ENCODE results near the gene AARS2.
"Not testable (repeated sequence)": the region's sequence is repeated elsewhere in the genome, so short reads cannot be mapped to it uniquely, and the experiment has no call there.

AARS2 gene

GRCh38 chr6:44327760-44328159, 14.6 kb upstream of the AARS2 start:
- peaks cover 73% of the 10 kb centered on the region for H3K27me3 ChIP-seq (ENCODE audit: control insufficient read depth, insufficient read depth, low read length)
- no peak overlapping the region for H3K4me3 ChIP-seq (ENCODE audit: low read length)
- H3K4me2 ChIP-seq (ENCODE audit: low read length) = no peak overlapping the region
- H3K9ac ChIP-seq (ENCODE audit: low read depth, low read length) = no peak overlapping the region
- H3K9me3 ChIP-seq (replicated peaks; ENCODE audit: low read length) = no peaks in the 10 kb centered on the region
- no peaks in the 10 kb centered on the region for H3K36me3 ChIP-seq (ENCODE audit: insufficient read depth, low read length)
- no peaks in the 10 kb centered on the region for H3K4me1 ChIP-seq (ENCODE audit: control insufficient read depth, insufficient read depth, low read length)

GRCh38 chr6:44327096-44327495, 13.9 kb upstream of the AARS2 start:
- Histone ChIP-seq H3K36me3 (ENCODE audit: insufficient read depth, low read length) (no peaks in the 10 kb centered on the region), H3K4me3 (ENCODE audit: low read length) (no peak overlapping the region), H3K4me1 (ENCODE audit: control insufficient read depth, insufficient read depth, low read length) (no peaks in the 10 kb centered on the region), H3K27me3 (ENCODE audit: control insufficient read depth, insufficient read depth, low read length) (peaks cover 69% of the 10 kb centered on the region), H3K9ac (ENCODE audit: low read depth, low read length) (no peak overlapping the region), H3K4me2 (ENCODE audit: low read length) (no peak overlapping the region), H3K9me3 (replicated peaks; ENCODE audit: low read length) (no peaks in the 10 kb centered on the region)

GRCh38 chr6:44321210-44321609, 8.1 kb upstream of the AARS2 start:
- Histone ChIP-seq H3K27me3 (ENCODE audit: control insufficient read depth, insufficient read depth, low read length) (peaks cover 61% of the 10 kb centered on the region), H3K36me3 (ENCODE audit: insufficient read depth, low read length) (no peaks in the 10 kb centered on the region), H3K4me1 (ENCODE audit: control insufficient read depth, insufficient read depth, low read length) (no peaks in the 10 kb centered on the region), H3K9ac (ENCODE audit: low read depth, low read length) (no peak overlapping the region), H3K4me2 (ENCODE audit: low read length) (no peak overlapping the region), H3K9me3 (replicated peaks; ENCODE audit: low read length) (no peaks in the 10 kb centered on the region), H3K4me3 (ENCODE audit: low read length) (no peak overlapping the region)

GRCh38 chr6:44317136-44317631, 4.0 kb upstream of the AARS2 start:
- not testable (repeated sequence) for H3K4me2 ChIP-seq (ENCODE audit: low read length); H3K4me1 ChIP-seq (ENCODE audit: control insufficient read depth, insufficient read depth, low read length); H3K36me3 ChIP-seq (ENCODE audit: insufficient read depth, low read length); H3K4me3 ChIP-seq (ENCODE audit: low read length); H3K9ac ChIP-seq (ENCODE audit: low read depth, low read length); H3K9me3 ChIP-seq (replicated peaks; ENCODE audit: low read length)
- H3K27me3 ChIP-seq (ENCODE audit: control insufficient read depth, insufficient read depth, low read length) = peaks cover 47% of the 10 kb centered on the region

GRCh38 chr6:44316481-44316880, 3.3 kb upstream of the AARS2 start:
- H3K9me3 ChIP-seq (replicated peaks; ENCODE audit: low read length) = no peaks in the 10 kb centered on the region
- H3K4me3 ChIP-seq (ENCODE audit: low read length) = no peak overlapping the region
- H3K9ac ChIP-seq (ENCODE audit: low read depth, low read length) = no peak overlapping the region
- peaks cover 46% of the 10 kb centered on the region for H3K27me3 ChIP-seq (ENCODE audit: control insufficient read depth, insufficient read depth, low read length)
- H3K4me1 ChIP-seq (ENCODE audit: control insufficient read depth, insufficient read depth, low read length) = peaks cover 8% of the 10 kb centered on the region
- no peak overlapping the region for H3K4me2 ChIP-seq (ENCODE audit: low read length)
- no peaks in the 10 kb centered on the region for H3K36me3 ChIP-seq (ENCODE audit: insufficient read depth, low read length)

GRCh38 chr6:44315951-44316350, 2.8 kb upstream of the AARS2 start:
- Histone ChIP-seq H3K9ac (ENCODE audit: low read depth, low read length) (no peak overlapping the region), H3K4me3 (ENCODE audit: low read length) (no peak overlapping the region), H3K4me1 (ENCODE audit: control insufficient read depth, insufficient read depth, low read length) (peaks cover 8% of the 10 kb centered on the region), H3K9me3 (replicated peaks; ENCODE audit: low read length) (no peaks in the 10 kb centered on the region), H3K4me2 (ENCODE audit: low read length) (no peak overlapping the region), H3K36me3 (ENCODE audit: insufficient read depth, low read length) (peaks cover 4% of the 10 kb centered on the region), H3K27me3 (ENCODE audit: control insufficient read depth, insufficient read depth, low read length) (peaks cover 40% of the 10 kb centered on the region)

GRCh38 chr6:44315516-44315915, 2.4 kb upstream of the AARS2 start:
- no peak overlapping the region for H3K9ac ChIP-seq (ENCODE audit: low read depth, low read length)
- H3K4me3 ChIP-seq (ENCODE audit: low read length) = no peak overlapping the region
- H3K4me1 ChIP-seq (ENCODE audit: control insufficient read depth, insufficient read depth, low read length) = peaks cover 8% of the 10 kb centered on the region

GRCh38 chr6:44314657-44315056, 1.5 kb upstream of the AARS2 start:
- Histone ChIP-seq H3K36me3 (ENCODE audit: insufficient read depth, low read length) (peaks cover 17% of the 10 kb centered on the region), H3K27me3 (ENCODE audit: control insufficient read depth, insufficient read depth, low read length) (peaks cover 29% of the 10 kb centered on the region)
- not testable (repeated sequence) for H3K4me3 ChIP-seq (ENCODE audit: low read length); H3K9me3 ChIP-seq (replicated peaks; ENCODE audit: low read length); H3K9ac ChIP-seq (ENCODE audit: low read depth, low read length); H3K4me2 ChIP-seq (ENCODE audit: low read length); H3K4me1 ChIP-seq (ENCODE audit: control insufficient read depth, insufficient read depth, low read length)

More at GRCh38 chr6:44315516-44315915, 2.4 kb upstream of the AARS2 start:
- Histone ChIP-seq H3K27me3 (ENCODE audit: control insufficient read depth, insufficient read depth, low read length) (peaks cover 36% of the 10 kb centered on the region), H3K4me2 (ENCODE audit: low read length) (no peak overlapping the region), H3K36me3 (ENCODE audit: insufficient read depth, low read length) (peaks cover 8% of the 10 kb centered on the region), H3K9me3 (replicated peaks; ENCODE audit: low read length) (no peaks in the 10 kb centered on the region)

- Histone ChIP-seq H3K4me2 (ENCODE audit: low read length) (peak overlapping the region; percentile 85), H3K27me3 (ENCODE audit: control insufficient read depth, insufficient read depth, low read length) (peaks cover 12% of the 10 kb centered on the region), H3K9ac (ENCODE audit: low read depth, low read length) (no peak overlapping the region), H3K9me3 (replicated peaks; ENCODE audit: low read length) (no peaks in the 10 kb centered on the region), H3K36me3 (ENCODE audit: insufficient read depth, low read length) (peaks cover 40% of the 10 kb centered on the region), H3K4me1 (ENCODE audit: control insufficient read depth, insufficient read depth, low read length) (peaks cover 8% of the 10 kb centered on the region), H3K4me3 (ENCODE audit: low read length) (no peak overlapping the region)
These were observed 1.4 kb downstream of the AARS2 start for GRCh38 chr6:44311767-44312166.

GRCh38 chr6:44311304-44311703, 1.8 kb downstream of the AARS2 start:
- H3K36me3 ChIP-seq (ENCODE audit: insufficient read depth, low read length) = peaks cover 44% of the 10 kb centered on the region
- no peak overlapping the region for H3K4me2 ChIP-seq (ENCODE audit: low read length)
- H3K9ac ChIP-seq (ENCODE audit: low read depth, low read length) = no peak overlapping the region
- H3K4me1 ChIP-seq (ENCODE audit: control insufficient read depth, insufficient read depth, low read length) = peaks cover 8% of the 10 kb centered on the region
- H3K9me3 ChIP-seq (replicated peaks; ENCODE audit: low read length) = no peaks in the 10 kb centered on the region
- H3K27me3 ChIP-seq (ENCODE audit: control insufficient read depth, insufficient read depth, low read length) = peaks cover 9% of the 10 kb centered on the region
- no peak overlapping the region for H3K4me3 ChIP-seq (ENCODE audit: low read length)

GRCh38 chr6:44310241-44310640, 2.9 kb downstream of the AARS2 start:
- H3K4me1 ChIP-seq (ENCODE audit: control insufficient read depth, insufficient read depth, low read length) = peaks cover 8% of the 10 kb centered on the region
- H3K9me3 ChIP-seq (replicated peaks; ENCODE audit: low read length) = no peaks in the 10 kb centered on the region
- H3K4me2 ChIP-seq (ENCODE audit: low read length) = no peak overlapping the region
- peaks cover 54% of the 10 kb centered on the region for H3K36me3 ChIP-seq (ENCODE audit: insufficient read depth, low read length)
- no peak overlapping the region for H3K4me3 ChIP-seq (ENCODE audit: low read length)
- no peaks in the 10 kb centered on the region for H3K27me3 ChIP-seq (ENCODE audit: control insufficient read depth, insufficient read depth, low read length)
- H3K9ac ChIP-seq (ENCODE audit: low read depth, low read length) = no peak overlapping the region

GRCh38 chr6:44309631-44310030, 3.5 kb downstream of the AARS2 start:
- H3K4me2 ChIP-seq (ENCODE audit: low read length) = no peak overlapping the region
- H3K9ac ChIP-seq (ENCODE audit: low read depth, low read length) = no peak overlapping the region
- no peaks in the 10 kb centered on the region for H3K9me3 ChIP-seq (replicated peaks; ENCODE audit: low read length)
- no peaks in the 10 kb centered on the region for H3K27me3 ChIP-seq (ENCODE audit: control insufficient read depth, insufficient read depth, low read length)
- no peak overlapping the region for H3K4me3 ChIP-seq (ENCODE audit: low read length)
- peaks cover 8% of the 10 kb centered on the region for H3K4me1 ChIP-seq (ENCODE audit: control insufficient read depth, insufficient read depth, low read length)
- peaks cover 59% of the 10 kb centered on the region for H3K36me3 ChIP-seq (ENCODE audit: insufficient read depth, low read length)
